HTERT RPE-1 (cell line): ENCODE data around the gene DNMBP.
"Not testable (repeated sequence)": the region's sequence is repeated elsewhere in the genome, so short reads cannot be mapped to it uniquely, and the experiment has no call there.

Experiments
- in situ Hi-C: fragments of 300-500 bp; cut with MboI; formaldehyde crosslinking; loops from 4 replicates; pipeline ENCODE4 v1.14.3; 2020; ENCODE audit warnings: low sequenced_read_pairs

The DNMBP gene

DNA sequence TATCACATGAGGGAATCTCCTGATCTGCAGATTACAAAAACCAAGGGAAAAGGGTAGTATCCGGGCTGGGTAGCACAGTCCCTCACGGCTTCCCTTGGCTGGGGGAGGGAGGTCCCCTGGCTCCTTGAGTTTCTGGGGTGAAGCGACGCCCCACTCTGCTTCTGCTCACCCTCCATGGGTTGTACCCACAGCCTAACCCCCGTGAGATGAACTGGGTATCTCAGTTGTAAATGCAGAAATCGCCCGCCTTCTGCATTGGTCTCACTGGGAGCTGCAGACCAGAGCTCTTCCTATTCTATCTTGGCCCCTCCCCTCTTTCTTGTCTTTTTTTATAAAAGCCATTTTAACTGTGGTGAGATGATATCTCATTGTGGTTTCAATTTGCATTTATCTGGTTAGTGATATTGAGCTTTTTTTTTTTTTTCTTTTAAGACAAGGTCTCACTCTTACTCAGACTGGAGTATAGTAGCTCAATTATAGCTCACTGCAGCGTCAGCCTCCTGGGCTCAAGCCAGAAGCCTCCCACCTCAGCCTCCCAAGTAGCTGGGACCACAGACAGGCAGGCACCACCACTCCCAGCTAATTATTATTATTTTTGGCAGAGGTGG lies 139.5 kb downstream of the DNMBP start:
- in situ Hi-C loops, result no loop called here

DNA sequence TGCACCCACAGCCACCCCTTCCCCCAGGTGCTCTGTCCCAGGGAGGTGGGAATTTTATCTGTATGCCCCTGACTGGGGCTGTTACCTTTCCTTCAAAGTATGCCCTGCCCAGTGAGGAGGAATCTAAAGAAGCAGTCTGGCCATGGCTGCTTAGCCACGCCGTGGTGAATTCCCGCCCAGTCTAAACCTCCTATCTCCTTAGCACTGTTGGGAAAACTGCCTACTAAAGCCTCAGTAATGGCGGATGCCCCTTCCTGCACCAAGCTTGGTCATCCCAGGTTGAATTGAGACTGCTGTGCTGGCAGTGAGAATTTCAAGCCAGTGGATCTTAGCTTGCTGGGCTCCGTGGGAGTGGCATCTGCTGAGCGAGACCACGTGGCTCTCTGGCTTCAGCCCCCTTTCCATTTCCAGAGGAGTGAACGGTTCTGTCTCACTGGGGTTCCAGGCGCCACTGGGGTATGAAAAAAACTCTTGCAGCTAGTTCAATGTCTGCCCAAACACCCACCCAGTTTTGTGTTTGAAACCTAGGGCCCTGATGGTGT lies 140.1 kb downstream of the DNMBP start:
- in situ Hi-C loops, result no loop called here

- in situ Hi-C loops, result not testable (repeated sequence)
Measured at GRCh38 chr10:99867250-99867649, 142.5 kb downstream of the DNMBP start.

DNA sequence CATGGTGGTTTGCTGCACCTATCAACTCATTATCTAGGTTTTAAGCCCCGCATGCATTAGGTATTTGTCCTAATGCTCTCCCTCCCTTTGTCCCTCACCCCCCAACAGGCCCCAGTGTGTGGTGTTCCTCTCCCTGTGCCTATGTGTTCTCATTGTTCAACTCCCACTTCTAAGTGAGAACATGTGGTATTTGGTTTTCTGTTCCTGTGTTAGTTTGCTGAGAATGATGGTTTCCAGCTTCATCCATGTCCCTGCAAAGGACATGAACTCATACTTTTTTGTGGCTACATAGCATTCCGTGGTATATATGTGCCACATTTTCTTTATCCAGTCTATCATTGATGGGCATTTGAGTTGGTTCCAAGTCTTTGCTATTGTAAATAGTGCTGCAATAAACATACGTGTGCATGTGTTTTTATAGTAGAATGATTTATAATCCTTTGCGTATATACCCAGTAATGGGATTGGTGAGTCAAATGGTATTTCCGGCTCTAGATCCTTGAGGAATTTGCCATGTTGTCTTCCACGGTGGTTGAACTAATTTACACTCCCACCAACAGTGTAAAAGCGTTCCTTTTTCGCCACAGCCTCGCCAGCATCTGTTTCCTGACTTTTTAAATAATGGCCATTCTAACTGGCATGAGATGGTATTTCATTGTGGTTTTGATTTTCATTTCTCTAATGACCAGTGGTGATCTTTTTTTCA lies 146.1 kb downstream of the DNMBP start:
- in situ Hi-C loops, result not testable (repeated sequence)

DNA sequence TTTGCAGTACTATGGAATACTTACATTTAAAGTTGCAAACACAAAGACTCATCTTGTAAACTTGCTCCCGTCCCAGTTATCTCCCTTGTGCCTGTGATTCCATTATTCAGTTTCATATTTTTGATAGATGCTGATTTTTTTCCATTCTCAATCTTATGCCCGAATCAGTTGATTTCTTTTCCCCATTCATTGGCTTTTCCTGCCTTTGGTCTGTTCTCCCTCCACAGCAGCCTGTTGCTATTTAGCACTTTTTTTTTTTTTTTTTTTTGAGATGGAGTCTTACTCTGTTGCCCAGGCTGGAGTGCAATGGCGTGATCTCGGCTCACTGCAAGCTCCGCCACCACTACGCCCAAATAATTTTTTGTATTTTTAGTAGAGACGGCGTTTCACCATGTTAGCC lies 149.3 kb downstream of the DNMBP start:
- in situ Hi-C loops, result no loop called here

- in situ Hi-C loops, result no loop called here
Measured at GRCh38 chr10:99859585-99859984, 150.2 kb downstream of the DNMBP start.

DNA sequence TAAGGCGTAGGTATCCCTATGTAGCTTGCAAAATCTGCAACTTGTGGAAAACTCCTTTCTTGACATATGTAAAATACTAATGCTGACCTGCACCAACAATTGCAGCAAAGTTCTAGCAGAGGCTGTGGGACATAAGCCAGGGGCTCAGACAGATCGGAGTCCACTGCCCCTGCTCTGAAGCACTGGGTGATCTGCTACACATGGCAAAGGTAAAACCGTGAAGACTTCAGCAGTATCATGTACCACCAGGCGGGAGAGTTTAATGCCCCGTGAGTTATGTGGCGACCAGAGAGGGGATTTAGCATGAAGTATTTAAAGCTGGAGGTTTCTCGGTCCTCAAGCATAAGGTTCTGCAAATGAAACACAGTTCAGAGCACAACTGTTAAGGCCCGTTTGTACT lies 150.9 kb downstream of the DNMBP start:
- in situ Hi-C loops, result no loop called here

DNA sequence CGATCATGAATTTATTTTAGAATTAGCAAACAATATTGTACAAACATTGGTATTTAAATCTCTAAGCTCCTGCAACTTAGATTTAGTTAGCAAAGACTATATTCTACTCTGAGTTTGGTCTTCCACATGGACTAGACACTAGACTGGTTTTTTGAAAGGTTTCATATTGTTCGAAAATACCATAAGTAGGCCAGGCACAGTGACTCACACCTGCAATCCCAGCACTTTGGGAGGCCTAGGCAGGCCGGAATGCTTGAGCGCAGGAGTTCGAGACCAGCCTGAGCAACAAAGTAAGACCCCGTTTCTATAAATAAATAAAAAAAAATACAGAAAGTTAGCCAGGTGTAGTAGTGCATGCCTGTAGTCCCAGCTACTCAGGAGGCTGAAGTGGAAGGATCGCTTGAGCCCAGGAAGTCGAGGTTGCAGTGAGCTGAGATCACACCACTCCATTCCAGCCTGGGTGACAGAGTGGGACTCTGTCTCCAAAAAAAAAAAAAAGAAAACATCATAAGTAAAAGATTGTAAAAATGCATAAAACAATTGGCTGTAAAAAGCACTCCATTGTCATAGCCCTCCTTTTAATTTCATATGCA lies 154.2 kb downstream of the DNMBP start:
- in situ Hi-C loops, result no loop called here

DNA sequence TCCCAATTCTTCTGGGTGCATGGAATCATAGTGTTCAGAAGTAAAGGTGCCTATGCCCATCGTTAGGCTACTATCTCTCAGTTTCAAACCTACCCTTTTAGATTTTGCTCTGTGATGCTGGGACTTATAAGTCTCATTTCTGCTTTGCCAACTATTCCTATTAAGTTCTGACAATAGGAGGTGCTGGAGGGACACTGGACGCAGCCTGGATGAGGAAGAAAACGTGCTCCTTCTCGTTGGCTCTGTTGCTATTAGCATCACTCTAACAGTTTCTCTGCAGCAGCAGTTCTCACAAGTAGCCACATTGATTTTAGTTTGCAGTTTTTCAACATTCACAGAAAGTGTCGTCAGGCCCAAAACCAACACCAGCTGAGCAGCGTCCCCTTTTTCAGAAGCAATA lies 154.9 kb downstream of the DNMBP start:
- in situ Hi-C loops, result no loop called here

DNA sequence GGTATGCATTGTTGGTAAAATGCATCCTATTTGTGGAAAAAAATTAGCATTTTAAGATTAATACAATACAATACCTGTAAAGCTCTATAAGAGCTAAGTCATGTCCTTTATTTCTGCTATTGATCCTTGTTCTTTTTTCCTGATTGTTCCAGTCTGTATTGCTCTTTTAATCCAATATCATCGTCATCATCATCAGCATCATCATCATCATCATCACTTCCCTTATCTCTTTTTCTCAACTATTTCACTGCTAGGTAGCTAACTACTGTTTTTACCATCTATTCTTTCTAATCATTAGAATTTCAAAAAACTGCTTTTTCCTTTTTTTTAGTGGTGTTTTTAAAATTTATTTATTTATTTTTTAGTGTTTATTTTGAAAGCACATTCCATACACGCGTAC lies 156.1 kb downstream of the DNMBP start:
- in situ Hi-C loops, result no loop called here

DNA sequence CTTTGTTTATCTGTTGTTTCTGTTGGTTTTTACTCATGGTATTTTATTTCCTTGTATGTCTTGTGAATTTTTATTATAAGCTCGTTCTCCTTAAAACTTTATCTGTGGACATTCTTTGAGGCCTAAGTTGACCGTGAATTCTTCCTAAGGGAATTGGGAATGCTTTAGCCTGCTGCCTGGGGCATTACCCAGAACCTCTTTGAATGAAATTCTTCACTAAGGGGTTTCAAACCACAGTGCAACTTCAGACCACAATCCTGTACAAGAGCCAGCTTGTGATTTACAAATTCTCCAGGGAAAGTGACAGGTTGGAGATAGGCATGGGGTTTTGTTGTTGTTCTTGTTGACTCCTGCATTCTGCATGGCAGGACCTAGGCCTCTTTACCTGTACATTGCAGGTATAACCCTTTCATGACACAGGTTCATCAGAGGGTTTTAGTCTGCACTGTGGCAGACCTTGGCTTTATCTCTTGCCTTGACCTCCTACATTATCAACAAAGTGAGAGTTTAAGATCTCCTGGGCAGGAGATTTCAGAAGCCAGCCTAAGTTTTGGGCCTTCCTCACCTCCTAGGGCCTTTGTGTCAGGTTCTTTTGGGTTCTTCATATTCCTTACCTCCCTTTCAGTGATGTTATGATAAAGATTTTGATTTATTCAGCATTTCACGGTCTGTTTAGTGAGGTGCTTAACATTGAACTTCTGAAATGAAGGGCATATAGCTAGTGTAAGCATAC lies 157.1 kb downstream of the DNMBP start:
- in situ Hi-C loops, result no loop called here

DNA sequence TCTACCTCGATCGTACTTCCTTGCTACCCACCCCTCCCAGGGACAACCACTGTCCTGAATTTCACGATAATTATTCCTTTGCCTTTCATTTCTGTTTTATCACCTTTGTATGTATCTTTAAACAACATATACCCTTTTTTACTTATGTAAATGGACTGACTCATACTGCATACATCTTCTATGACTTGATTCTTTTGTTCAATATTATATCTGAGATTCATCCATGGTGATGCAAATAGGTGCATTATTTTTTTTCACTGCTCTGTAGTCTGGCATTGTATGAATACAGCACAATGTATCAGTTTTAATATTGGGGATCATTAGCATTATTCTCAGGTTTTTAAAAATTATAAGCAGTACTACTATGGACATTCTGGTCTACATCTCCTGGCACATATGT lies 157.9 kb downstream of the DNMBP start:
- in situ Hi-C loops, result no loop called here

DNA sequence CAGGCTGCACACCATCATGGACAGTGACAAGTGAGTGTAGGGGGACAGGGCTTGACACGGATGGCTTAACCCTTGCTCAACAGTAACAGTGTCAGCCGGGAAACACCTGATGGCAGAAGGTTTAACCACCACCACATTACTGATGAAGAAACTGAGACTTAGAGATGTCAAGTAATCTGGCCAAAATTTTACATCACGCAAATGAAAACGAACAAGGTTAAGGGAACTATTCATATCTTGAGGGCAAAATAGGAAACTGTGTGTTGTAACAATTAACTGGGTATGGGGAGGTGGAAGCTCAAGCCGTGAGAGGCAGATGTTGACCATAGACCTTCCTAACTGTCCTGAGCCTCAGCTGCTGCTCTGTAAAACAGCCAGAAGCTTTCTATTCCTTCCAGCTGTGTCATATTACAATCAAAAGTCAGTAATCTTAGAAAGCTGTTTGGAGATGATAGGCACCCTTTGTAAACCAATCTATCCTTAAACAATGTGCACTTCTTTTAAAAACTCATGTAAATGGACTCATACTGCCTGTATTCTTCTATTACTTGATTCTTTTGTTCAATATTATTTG lies 158.9 kb downstream of the DNMBP start:
- in situ Hi-C loops, result no loop called here

- in situ Hi-C loops, result no loop called here
Measured at GRCh38 chr10:99850021-99850766, 159.6 kb downstream of the DNMBP start.

GRCh38 chr10:99849536-99849935 lies 160.2 kb downstream of the DNMBP start:
- in situ Hi-C loops, result no loop called here

DNA sequence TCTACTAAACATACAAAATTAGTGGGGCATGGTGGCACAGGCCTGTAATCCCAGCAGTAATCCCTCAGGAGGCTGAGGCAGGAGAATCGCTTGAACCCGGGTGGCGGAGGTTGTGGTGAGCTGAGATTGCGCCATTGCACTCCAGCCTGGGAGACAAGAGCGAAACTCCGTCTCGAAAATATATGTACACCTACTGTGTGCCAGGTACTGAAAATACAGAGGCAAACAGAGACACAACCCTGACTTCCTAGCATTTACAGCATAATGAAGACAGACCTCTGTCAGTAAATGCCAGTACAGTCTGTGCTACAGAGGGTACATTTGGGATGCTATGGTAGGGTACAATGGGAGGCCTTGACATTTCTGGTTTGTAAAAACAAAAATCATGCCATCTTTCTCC lies 160.7 kb downstream of the DNMBP start:
- in situ Hi-C loops, result no loop called here

GRCh38 chr10:99845837-99846382 lies 163.8 kb downstream of the DNMBP start:
- in situ Hi-C loops, result no loop called here

DNA sequence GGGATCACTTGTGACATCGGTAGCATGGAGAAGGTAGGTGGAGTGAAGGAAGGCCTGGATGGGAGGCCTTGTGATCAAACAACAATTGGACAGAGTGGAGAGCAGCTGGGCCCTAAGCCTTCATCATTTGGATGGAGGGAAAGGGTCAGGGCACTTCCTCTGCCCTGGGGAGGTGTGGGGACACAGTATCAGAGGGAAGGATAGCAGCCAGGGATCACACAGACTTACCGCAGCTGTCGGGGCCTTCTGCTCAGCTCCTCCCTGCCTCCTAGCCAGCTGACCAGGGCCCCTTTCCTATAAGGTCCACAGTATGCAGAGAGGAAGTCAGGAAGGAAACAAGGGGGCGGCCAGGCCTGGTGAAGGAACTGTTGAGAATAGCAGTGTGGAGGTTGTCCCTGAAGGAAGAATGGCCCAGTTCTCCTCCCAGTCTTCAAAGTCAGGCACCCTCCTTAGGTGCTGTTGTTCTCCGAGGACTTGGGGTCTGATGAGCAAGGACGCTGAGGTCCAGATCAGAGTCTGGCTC lies 165.3 kb downstream of the DNMBP start:
- in situ Hi-C loops, result no loop called here

DNA sequence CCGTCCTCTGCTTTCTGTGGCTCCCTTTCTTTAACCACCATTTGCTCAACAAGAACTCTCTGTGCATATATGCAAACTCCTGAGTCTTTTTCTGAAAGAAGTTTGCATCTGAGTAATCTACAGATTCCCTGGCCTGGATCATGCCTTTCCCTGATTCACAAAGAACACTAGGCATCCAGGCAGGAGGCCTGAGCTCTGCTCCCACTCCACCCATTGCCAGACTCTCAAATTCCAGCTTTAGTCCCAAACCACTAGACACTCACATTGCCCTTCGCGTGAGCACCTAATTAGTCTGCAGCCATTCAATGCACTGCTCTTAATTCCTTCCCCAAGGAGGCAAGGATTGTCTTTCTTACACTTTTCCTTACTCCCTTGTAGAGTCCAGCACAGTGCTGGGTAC lies 166.4 kb downstream of the DNMBP start:
- in situ Hi-C loops, result no loop called here

DNA sequence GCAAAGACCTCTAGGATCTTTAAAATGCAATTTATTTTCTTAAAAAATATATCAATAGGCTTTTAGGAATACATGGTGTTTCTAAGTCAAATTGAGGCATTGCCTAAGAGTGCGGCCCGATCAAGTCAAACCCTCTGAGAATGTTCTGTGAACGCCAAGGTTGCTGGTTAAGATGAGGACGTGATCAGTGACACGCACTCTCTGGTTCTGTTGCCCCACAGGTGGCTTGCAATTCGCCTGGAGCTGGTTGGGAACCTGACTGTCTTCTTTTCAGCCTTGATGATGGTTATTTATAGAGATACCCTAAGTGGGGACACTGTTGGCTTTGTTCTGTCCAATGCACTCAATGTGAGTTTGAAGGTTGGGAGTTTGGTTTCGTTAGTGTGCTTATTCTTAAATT lies 168.0 kb downstream of the DNMBP start:
- in situ Hi-C loops, result no loop called here
